OCI-LY3 (cell line): ENCODE results near the gene FGF16.

ENCODE experiments used
- H2AFZ ChIP-seq: fragments of 200-600, 300-600 bp; shearing (Covaris generic); 2 replicates; pipeline ENCODE4 v1.6.0; 2014; ENCODE audit warnings: antibody characterized with exemption, low read depth, low read length
- H3K27ac ChIP-seq: fragments of 200-600, 300-600 bp; sonication (generic); 2 replicates; pipeline ENCODE4 v1.5.1; 2014; ENCODE audit warnings: mild to moderate bottlenecking, low read length, moderate library complexity, mixed read lengths
- H3K27me3 ChIP-seq: fragments of 200-600, 300-600 bp; sonication (generic); 2 replicates; pipeline ENCODE4 v1.6.1; 2014; ENCODE audit warnings: low read depth, low read length, mixed read lengths
- H3K36me3 ChIP-seq: fragments of 200-600, 300-600 bp; sonication (generic); replicated peaks from 2 replicates; pipeline ENCODE3; 2014; ENCODE audit warnings: low read depth, low read length, mixed read lengths
- H3K4me1 ChIP-seq: fragments of 300-600, 200-600 bp; sonication (generic); 2 replicates; pipeline ENCODE4 v1.6.1; 2014; ENCODE audit warnings: low read length, mixed read lengths
- H3K4me2 ChIP-seq: fragments of 200-600, 300-600 bp; sonication (generic); 2 replicates; pipeline ENCODE4 v1.6.1; 2014; ENCODE audit warnings: low read length, mixed read lengths
- H3K4me3 ChIP-seq: fragments of 300-600, 200-600 bp; sonication (generic); 2 replicates; pipeline ENCODE4 v1.5.1; 2014; ENCODE audit warnings: antibody characterized with exemption, mild to moderate bottlenecking, low read length, moderate library complexity
- H3K79me2 ChIP-seq: fragments of 300-600, 200-600 bp; shearing (Covaris generic); 2 replicates; pipeline ENCODE4 v1.6.1; 2014; ENCODE audit warnings: mild to moderate bottlenecking, low read length, mixed read lengths
- H3K9ac ChIP-seq: fragments of 300-600, 200-600 bp; shearing (Covaris generic); 2 replicates; pipeline ENCODE4 v1.6.0; 2014; ENCODE audit warnings: mild to moderate bottlenecking, low read length, moderate library complexity
- H3K9me3 ChIP-seq: fragments of 200-600, 300-600 bp; shearing (Covaris generic); 2 replicates; pipeline ENCODE4 v1.6.1; 2014; ENCODE audit warnings: low read length, mixed read lengths; ENCODE audit not compliant: insufficient read depth
- H4K20me1 ChIP-seq: fragments of 200-600, 300-600 bp; sonication (generic); 2 replicates; pipeline ENCODE4 v1.6.1; 2016; ENCODE audit warnings: low read length, mixed read lengths; ENCODE audit not compliant: insufficient read depth
- EZH2phosphoT487 ChIP-seq: fragments of 200-600 bp; shearing (Covaris generic); IDR thresholded peaks from 2 replicates; pipeline ENCODE4 v1.6.1; 2018; ENCODE audit warnings: antibody characterized with exemption, mixed run types, low read depth
- TF ChIP-seq, protein P1 (sequence below): fragments of 200-600, 300-600 bp; sonication (generic); IDR thresholded peaks from 2 replicates; pipeline ENCODE4 v1.5.1; 2014; ENCODE audit warnings: antibody characterized with exemption, low read length, low read depth

Gene FGF16

DNA sequence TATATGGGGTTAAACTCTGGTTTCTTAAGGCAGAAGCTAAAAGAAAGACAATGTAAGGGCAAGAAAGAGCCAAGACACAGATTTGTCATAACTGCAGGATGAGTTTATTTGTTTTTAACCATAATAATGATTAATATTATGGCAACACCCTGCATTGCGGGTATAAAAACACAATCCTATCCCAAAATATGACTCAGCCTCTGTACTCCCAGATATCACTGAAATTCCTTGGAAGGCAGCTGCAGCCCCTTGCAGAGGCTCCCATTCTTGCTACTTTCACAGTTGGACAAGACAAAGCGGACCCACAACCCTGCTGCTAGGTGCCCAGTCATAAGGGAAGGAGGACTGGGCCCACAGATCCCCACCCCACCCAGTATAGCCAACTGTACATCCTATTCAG, 20.4 kb upstream of the FGF16 start:
- Histone ChIP-seq H3K9ac (no peak overlapping the region), H3K27ac (no peak overlapping the region), H3K36me3 (no peaks in the 10 kb centered on the region), H3K27me3 (no peaks in the 10 kb centered on the region), H3K4me1 (no peaks in the 10 kb centered on the region), H3K9me3 (no peaks in the 10 kb centered on the region), H3K79me2 (no peaks in the 10 kb centered on the region), H3K4me3 (no peak overlapping the region), H3K4me2 (no peak overlapping the region), H2AFZ (no peak overlapping the region), H4K20me1 (no peaks in the 10 kb centered on the region)
- TF ChIP-seq, protein P1, sequence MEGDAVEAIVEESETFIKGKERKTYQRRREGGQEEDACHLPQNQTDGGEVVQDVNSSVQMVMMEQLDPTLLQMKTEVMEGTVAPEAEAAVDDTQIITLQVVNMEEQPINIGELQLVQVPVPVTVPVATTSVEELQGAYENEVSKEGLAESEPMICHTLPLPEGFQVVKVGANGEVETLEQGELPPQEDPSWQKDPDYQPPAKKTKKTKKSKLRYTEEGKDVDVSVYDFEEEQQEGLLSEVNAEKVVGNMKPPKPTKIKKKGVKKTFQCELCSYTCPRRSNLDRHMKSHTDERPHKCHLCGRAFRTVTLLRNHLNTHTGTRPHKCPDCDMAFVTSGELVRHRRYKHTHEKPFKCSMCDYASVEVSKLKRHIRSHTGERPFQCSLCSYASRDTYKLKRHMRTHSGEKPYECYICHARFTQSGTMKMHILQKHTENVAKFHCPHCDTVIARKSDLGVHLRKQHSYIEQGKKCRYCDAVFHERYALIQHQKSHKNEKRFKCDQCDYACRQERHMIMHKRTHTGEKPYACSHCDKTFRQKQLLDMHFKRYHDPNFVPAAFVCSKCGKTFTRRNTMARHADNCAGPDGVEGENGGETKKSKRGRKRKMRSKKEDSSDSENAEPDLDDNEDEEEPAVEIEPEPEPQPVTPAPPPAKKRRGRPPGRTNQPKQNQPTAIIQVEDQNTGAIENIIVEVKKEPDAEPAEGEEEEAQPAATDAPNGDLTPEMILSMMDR, result no peak
- no peak for TF ChIP-seq EZH2phosphoT487

DNA sequence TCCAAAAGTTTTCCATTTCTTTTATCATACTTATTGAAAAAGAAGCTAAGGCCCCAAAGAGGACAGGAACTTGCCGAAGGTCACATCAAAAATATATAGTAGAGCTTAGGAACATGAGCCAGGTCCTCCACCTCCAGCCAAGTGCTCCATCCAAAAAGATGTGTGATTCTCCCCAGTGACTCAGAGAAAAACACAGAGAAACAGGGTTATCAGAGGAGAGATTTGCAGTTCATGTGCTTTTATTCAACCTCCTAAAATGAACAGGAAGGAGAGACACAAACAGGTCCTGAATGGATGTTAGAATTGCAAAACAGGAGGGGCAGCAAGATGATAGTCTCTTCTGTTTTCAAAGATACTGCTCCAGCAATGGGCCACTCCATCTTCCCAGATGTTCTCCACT, 19.6 kb upstream of the FGF16 start:
- H3K4me3 ChIP-seq, result no peak overlapping the region
- H3K79me2 ChIP-seq, result no peaks in the 10 kb centered on the region
- no peaks in the 10 kb centered on the region for H3K4me1 ChIP-seq
- H3K36me3 ChIP-seq, result no peaks in the 10 kb centered on the region
- no peaks in the 10 kb centered on the region for H3K27me3 ChIP-seq
- no peak overlapping the region for H3K4me2 ChIP-seq
- no peak overlapping the region for H3K27ac ChIP-seq
- H3K9ac ChIP-seq, result no peak overlapping the region
- no peak for TF ChIP-seq EZH2phosphoT487
- TF ChIP-seq, protein P1, result no peak
- H2AFZ ChIP-seq, result no peak overlapping the region
- H4K20me1 ChIP-seq, result no peaks in the 10 kb centered on the region
- no peaks in the 10 kb centered on the region for H3K9me3 ChIP-seq

DNA sequence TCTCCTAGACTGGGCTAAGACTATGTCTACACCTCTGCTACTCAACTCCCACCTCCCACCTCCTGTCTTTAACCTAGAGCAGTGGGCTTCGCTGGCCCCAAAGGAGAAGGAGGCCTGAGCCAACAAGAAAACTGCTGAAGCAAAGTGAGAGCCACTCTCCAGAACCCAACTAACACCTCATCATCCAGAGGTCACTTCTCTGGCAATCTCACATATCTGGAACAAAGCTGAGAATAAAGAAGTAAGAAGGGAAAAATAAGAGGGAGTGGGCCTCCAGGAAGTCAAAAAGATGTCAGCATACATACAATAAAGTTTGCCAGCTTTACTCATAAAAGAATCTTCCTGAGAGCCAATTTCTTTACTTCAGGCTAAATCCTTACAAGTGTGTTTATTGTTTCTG, 18.6 kb upstream of the FGF16 start:
- H3K79me2 ChIP-seq, result no peaks in the 10 kb centered on the region
- no peaks in the 10 kb centered on the region for H3K4me1 ChIP-seq
- H3K4me2 ChIP-seq, result no peak overlapping the region
- H3K36me3 ChIP-seq, result no peaks in the 10 kb centered on the region
- no peak overlapping the region for H3K9ac ChIP-seq
- H4K20me1 ChIP-seq, result no peaks in the 10 kb centered on the region
- H3K27me3 ChIP-seq, result no peaks in the 10 kb centered on the region
- H3K9me3 ChIP-seq, result no peaks in the 10 kb centered on the region
- no peak overlapping the region for H3K4me3 ChIP-seq
- no peak overlapping the region for H3K27ac ChIP-seq
- TF ChIP-seq, protein P1, result no peak
- no peak for TF ChIP-seq EZH2phosphoT487
- no peak overlapping the region for H2AFZ ChIP-seq

DNA sequence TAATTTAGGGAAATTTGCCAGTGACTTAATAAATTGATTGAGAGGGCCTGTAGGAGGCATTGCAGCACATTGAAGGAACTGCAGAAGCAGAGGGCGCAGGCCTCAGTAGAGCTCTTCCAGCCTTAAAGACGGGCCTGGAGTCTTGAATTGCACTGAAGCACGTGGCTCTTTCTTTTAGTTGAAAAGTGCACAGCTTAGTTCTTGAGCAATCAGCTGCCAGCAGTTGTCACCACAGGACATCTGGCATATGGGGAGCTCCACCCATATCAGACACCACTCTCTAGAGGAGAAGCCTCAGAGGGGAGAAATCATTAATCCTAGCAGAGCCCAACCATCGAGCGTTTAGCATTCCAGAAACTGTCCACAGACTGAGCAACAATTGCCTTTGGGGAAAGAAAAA, 16.0 kb upstream of the FGF16 start:
- Histone ChIP-seq H3K27me3 (no peaks in the 10 kb centered on the region), H3K4me1 (no peaks in the 10 kb centered on the region), H3K9me3 (no peaks in the 10 kb centered on the region), H4K20me1 (no peaks in the 10 kb centered on the region), H2AFZ (no peak overlapping the region), H3K36me3 (no peaks in the 10 kb centered on the region), H3K79me2 (no peaks in the 10 kb centered on the region), H3K9ac (no peak overlapping the region), H3K4me2 (no peak overlapping the region), H3K4me3 (no peak overlapping the region), H3K27ac (no peak overlapping the region)
- no peak for TF ChIP-seq EZH2phosphoT487
- TF ChIP-seq, protein P1, result no peak
